VCaP (cell line): ENCODE results near the gene MOCOS.

Experiments used
- H3K27ac ChIP-seq: fragments of 450-650 bp; 2 replicates; pipeline ENCODE4 v1.5.1; 2017
- TF ChIP-seq, protein P1 (sequence below): fragments of 450-650 bp; conservative IDR thresholded peaks from 2 replicates; pipeline ENCODE4 v1.5.1; 2017; ENCODE audit warnings: mild to moderate bottlenecking, moderate library complexity

Gene MOCOS

DNA sequence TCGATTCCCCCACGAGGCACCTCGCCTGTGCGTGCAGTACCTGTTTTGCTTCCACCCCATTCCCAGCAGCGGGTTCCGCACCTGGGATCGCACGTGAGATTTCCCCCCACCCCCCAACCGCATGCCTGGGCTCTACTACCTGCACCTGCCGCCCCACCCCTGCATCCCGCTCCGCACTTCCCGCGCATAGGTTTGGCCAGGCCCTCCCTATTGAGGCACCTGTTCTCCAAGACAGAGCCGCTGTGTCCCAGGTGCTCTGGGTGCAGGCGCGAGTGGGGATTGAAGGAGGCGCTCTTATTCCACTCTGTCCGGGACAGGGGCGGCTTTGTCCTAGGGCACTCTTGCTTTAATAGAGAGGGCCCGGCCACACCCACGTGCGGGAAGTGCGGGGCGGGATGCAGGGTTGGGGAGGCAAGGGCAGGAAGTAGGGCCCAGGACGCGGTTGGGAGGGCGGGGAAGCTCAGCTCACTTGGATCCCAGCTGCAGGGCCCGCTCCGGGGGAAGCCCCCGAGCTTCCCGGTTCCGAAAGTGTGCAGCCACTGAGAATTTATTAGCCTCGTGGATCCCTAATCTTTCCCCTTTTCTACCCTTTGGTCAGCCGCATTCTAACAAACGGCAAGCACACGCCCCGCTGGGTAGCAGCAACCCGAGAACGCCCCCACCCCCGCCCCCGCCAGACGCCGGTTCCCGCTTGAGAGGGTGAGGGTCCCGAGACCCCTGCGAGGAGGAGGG is 670 bp upstream of the MOCOS start:
- H3K27ac ChIP-seq, result peak overlapping the region; percentile 67; the same call in 1 of the 2 replicates
- TF ChIP-seq, protein P1, sequence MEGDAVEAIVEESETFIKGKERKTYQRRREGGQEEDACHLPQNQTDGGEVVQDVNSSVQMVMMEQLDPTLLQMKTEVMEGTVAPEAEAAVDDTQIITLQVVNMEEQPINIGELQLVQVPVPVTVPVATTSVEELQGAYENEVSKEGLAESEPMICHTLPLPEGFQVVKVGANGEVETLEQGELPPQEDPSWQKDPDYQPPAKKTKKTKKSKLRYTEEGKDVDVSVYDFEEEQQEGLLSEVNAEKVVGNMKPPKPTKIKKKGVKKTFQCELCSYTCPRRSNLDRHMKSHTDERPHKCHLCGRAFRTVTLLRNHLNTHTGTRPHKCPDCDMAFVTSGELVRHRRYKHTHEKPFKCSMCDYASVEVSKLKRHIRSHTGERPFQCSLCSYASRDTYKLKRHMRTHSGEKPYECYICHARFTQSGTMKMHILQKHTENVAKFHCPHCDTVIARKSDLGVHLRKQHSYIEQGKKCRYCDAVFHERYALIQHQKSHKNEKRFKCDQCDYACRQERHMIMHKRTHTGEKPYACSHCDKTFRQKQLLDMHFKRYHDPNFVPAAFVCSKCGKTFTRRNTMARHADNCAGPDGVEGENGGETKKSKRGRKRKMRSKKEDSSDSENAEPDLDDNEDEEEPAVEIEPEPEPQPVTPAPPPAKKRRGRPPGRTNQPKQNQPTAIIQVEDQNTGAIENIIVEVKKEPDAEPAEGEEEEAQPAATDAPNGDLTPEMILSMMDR, result peak; percentile 38

- TF ChIP-seq, protein P1, result no peak
- H3K27ac ChIP-seq, result peak overlapping the region; percentile 67; the same call in 1 of the 2 replicates
Measured at GRCh38 chr18:36187826-36188721, 777 bp downstream of the MOCOS start.

GRCh38 chr18:36188916-36189315 is 1.6 kb downstream of the MOCOS start:
- TF ChIP-seq, protein P1, result no peak
- no peak overlapping the region for H3K27ac ChIP-seq

- TF ChIP-seq, protein P1, result no peak
- no peak overlapping the region for H3K27ac ChIP-seq
Measured at GRCh38 chr18:36189486-36189885, 2.2 kb downstream of the MOCOS start.

DNA sequence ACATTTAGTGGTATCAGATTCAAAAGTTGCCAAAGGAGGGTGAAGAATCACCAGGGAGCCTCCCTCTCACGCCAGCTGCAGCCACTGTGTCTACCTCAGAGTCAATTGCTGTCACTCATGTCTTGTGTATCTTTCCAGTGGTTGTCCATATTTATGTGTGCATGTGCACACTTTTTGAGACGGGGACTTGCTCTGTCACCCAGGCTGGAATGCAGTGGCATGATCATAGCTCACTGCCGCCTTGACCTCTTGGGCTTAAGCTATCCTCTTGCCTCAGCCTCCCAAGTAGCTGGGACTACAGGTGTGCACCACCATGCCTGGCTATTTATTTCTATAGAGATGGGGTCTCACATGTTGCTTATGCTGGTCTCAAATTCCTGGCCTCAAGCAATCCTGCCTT is 4.0 kb downstream of the MOCOS start:
- no peak overlapping the region for H3K27ac ChIP-seq
- TF ChIP-seq, protein P1, result no peak

GRCh38 chr18:36191711-36192110 is 4.4 kb downstream of the MOCOS start:
- TF ChIP-seq, protein P1, result no peak
- H3K27ac ChIP-seq, result no peak overlapping the region

DNA sequence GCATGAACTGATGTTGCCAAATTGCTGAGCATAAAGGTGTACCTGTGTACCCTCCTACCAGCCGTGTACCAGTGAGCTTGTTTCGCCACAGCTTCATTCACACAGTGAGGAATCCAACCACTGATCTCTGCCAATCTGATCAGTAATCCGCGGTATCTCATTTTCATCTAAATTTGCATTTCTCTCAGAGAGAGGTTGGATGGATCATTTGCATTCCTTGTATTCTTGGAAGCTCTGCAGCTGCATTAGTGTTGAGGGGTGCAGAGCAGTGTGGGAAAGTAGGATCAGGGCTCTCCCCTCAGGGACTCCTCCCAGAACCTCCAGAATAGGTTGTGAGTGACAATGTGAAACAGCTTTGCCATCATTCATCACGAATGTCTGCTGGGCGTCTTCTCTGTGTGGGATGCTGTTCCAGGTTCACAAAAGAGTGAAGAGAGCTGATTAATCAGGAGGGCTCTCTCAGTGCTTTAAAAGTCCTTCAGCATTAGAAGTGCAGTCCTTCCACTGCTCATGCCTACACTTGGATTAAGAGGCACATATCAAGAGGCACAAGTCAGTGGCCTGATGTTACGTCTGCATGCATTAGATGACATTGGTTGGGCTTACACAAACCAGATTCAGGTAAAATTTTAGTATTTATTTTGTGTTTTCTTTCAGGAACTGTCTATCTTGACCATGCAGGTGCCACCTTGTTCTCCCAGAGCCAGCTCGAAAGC is 7.5 kb downstream of the MOCOS start:
- TF ChIP-seq, protein P1, result no peak
- no peak overlapping the region for H3K27ac ChIP-seq
